Neutrophil (primary cell): ENCODE measurements around the gene ZMYND8.

Experiments
- H3K27ac ChIP-seq: fragments of 200-600 bp; sonication (generic); 2 replicates; pipeline ENCODE4 v1.5.1; 2016; ENCODE audit warnings: mild to moderate bottlenecking, moderate library complexity
- H3K27me3 ChIP-seq: fragments of 200-600 bp; sonication (generic); 2 replicates; pipeline ENCODE4 v1.6.0; 2016; ENCODE audit warnings: mild to moderate bottlenecking
- H3K36me3 ChIP-seq: fragments of 200-600 bp; sonication (generic); 2 replicates; pipeline ENCODE4 v1.5.1; 2017
- H3K4me1 ChIP-seq, 2 experiments: fragments of 200-600 bp in 1 of 2; sonication (generic) in 1 of 2; 1 replicate in 1 of 2; 2 replicates in 1 of 2; pipeline versions ENCODE4 v1.5.1 to v1.6.1; 2013 to 2016; ENCODE audit warnings: low read depth in 1 of 2, low read length in 1 of 2, mild to moderate bottlenecking in 1 of 2, moderate library complexity in 1 of 2; ENCODE audit not compliant: control insufficient read depth in 1 of 2, insufficient read depth in 1 of 2
- H3K4me3 ChIP-seq, 2 experiments: fragments of 200-600 bp in 1 of 2; sonication (generic) in 1 of 2; 1 replicate in 1 of 2; 2 replicates in 1 of 2; pipeline ENCODE4 v1.5.1; 2013 to 2016; ENCODE audit warnings: low read depth in 1 of 2, low read length in 1 of 2, mild to moderate bottlenecking in 1 of 2, moderate library complexity in 1 of 2
- H3K9me3 ChIP-seq: fragments of 200-600 bp; sonication (generic); 2 replicates; pipeline ENCODE4 v1.5.1; 2016
- TF ChIP-seq, protein P1 (sequence below): fragments of 200-600 bp; sonication (generic); IDR thresholded peaks from 2 replicates; pipeline ENCODE4 v1.5.1; 2016; ENCODE audit warnings: antibody characterized with exemption

The ZMYND8 gene

DNA sequence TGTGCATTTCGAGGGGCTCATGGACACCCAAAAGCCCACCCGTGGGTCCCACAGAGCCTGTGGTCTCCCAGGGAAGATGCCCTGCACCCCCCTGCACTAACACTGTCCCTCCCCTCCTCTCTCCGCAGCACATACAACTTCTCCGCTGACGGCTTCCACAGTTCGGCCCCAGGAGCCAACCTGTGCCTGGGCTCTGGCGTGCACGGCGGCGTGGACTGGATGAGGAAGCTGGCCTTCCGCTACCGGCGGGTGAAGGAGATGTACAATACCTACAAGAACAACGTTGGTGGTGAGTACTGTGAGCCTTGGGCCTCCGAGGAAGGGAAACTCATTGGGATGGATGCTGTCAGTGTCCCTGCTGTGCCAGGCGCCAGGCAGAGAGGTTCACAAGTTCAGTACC, 183.9 kb downstream of the ZMYND8 start:
- Histone ChIP-seq H3K27me3 (peaks cover 13% of the 10 kb centered on the region), H3K27ac (no peak overlapping the region), H3K36me3 (no peaks in the 10 kb centered on the region), H3K4me1 (no peaks in the 10 kb centered on the region), H3K9me3 (no peaks in the 10 kb centered on the region), H3K4me3 (no peak overlapping the region)
- TF ChIP-seq, protein P1, sequence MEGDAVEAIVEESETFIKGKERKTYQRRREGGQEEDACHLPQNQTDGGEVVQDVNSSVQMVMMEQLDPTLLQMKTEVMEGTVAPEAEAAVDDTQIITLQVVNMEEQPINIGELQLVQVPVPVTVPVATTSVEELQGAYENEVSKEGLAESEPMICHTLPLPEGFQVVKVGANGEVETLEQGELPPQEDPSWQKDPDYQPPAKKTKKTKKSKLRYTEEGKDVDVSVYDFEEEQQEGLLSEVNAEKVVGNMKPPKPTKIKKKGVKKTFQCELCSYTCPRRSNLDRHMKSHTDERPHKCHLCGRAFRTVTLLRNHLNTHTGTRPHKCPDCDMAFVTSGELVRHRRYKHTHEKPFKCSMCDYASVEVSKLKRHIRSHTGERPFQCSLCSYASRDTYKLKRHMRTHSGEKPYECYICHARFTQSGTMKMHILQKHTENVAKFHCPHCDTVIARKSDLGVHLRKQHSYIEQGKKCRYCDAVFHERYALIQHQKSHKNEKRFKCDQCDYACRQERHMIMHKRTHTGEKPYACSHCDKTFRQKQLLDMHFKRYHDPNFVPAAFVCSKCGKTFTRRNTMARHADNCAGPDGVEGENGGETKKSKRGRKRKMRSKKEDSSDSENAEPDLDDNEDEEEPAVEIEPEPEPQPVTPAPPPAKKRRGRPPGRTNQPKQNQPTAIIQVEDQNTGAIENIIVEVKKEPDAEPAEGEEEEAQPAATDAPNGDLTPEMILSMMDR = no peak

DNA sequence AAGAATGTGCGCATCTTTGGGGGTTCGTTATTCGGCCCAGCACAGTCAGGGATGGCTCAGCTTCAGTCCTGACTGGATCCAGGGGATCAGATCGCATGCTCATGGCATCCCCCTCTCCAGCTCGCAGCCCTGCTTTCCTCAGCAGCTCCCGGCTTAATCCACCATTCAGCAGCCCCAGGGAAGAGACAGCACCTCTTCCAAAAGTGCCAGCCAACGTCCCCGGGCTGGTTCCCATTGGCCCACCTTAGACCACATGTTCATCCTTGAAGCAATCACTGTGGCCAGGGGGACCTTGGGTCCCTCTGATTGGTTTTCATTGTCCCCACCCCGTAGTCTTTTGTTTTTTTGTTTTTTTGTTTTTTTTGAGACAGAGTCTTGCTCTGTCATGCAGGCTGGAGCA, 188.7 kb downstream of the ZMYND8 start:
- Histone ChIP-seq H3K27me3 (peaks cover 6% of the 10 kb centered on the region), H3K9me3 (no peaks in the 10 kb centered on the region), H3K4me3 (no peak overlapping the region), H3K4me1 (no peaks in the 10 kb centered on the region), H3K27ac (no peak overlapping the region), H3K36me3 (no peaks in the 10 kb centered on the region)
- TF ChIP-seq, protein P1 = no peak

DNA sequence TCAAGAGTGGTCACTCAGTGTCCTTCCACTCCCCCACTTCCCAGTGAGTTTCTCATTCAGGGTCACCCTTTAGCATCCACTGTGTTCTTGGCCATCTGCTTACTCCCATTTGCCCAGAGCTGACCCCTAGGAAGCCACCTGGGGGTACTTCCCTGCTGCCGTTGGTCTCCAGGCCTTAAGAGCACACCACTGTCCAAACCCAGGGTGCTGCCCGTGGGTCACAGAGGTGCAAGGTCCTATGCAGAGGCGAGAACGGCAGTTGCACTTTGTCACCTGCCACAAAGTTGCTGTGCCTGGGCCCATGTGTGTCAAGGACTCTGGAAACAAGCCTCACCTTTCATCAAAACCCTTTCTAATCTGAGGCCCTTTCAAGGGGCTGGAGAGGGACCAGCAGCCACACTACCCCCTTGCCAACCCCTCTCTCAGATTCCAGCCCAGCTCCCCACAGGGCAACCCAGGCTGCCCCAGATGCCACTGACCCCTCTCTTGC, 191.1 kb downstream of the ZMYND8 start:
- no peak overlapping the region for H3K27ac ChIP-seq
- H3K27me3 ChIP-seq = no peaks in the 10 kb centered on the region
- H3K4me1 ChIP-seq = no peaks in the 10 kb centered on the region
- H3K36me3 ChIP-seq = no peaks in the 10 kb centered on the region
- TF ChIP-seq, protein P1 = no peak
- H3K9me3 ChIP-seq = no peaks in the 10 kb centered on the region
- H3K4me3 ChIP-seq = no peak overlapping the region

DNA sequence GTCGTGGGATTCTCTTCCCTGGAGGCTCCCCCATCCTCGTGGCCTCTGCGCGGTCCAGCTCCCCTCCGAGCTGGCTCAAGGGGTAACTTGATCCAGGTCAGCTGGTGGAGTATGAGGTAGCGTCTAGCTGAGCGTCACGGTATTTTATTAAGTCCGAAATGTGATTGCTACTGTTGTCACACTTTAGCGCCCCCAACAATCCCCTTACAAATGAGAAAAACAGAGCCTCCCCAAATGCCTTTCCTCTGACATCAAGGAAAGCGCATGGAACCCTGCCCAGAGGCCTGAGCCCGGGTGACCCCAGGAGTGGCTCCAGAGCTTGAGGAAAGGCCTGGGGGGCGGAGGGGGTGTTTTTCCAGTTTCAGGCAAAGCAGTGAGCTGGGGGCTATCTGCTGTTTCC, 192.4 kb downstream of the ZMYND8 start:
- peaks cover 6% of the 10 kb centered on the region for H3K27me3 ChIP-seq
- H3K27ac ChIP-seq = no peak overlapping the region
- H3K9me3 ChIP-seq = no peaks in the 10 kb centered on the region
- no peaks in the 10 kb centered on the region for H3K36me3 ChIP-seq
- no peaks in the 10 kb centered on the region for H3K4me1 ChIP-seq
- TF ChIP-seq, protein P1 = no peak
- no peak overlapping the region for H3K4me3 ChIP-seq

DNA sequence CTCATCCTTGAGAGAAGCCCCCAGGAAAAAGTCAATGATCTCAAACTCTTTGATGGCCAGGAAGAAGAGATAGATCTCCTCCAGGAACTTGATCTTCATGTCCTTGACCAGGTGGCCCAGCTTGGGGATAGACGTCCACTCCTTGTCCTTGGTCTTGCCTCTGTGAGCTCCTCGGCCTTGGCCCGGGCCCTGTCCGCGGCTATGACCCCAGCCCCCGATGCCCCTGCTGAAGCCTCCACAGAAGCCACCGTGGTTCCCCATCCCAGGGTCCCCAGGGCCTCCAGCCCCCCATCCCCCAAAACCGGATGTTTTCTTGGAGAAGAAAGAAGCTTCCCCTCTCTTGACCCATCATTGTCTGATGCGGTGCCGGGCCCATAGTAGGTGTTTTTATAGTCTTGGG, 195.1 kb downstream of the ZMYND8 start:
- H3K27ac ChIP-seq = no peak overlapping the region
- no peaks in the 10 kb centered on the region for H3K36me3 ChIP-seq
- H3K4me1 ChIP-seq = no peaks in the 10 kb centered on the region
- no peaks in the 10 kb centered on the region for H3K9me3 ChIP-seq
- H3K27me3 ChIP-seq = peaks cover 10% of the 10 kb centered on the region
- TF ChIP-seq, protein P1 = no peak
- H3K4me3 ChIP-seq = no peak overlapping the region

DNA sequence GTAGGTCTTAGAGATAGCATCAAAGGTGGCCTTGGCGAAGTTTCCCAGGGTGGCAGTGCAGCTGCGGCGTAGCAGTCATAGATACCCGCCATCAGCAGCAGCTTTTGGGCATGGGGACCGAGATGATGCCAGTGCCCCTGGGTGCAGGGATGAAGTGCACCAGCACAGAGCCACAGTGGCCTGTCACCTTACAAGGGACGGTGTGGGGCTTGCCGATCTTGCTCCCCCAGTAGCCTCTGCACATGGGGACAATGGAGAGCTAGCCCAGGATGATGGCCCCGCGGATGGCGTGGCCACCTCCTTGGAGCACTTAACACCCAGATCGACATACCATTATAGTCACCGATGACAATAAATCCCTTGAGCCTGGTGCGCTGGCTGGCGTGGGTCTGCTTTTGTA, 195.5 kb downstream of the ZMYND8 start:
- H3K36me3 ChIP-seq = no peaks in the 10 kb centered on the region
- H3K27me3 ChIP-seq = peaks cover 11% of the 10 kb centered on the region
- no peaks in the 10 kb centered on the region for H3K4me1 ChIP-seq
- no peak overlapping the region for H3K27ac ChIP-seq
- TF ChIP-seq, protein P1 = no peak
- H3K9me3 ChIP-seq = no peaks in the 10 kb centered on the region
- H3K4me3 ChIP-seq = no peak overlapping the region
